Caco-2 (cell line): ENCODE measurements around the gene PDZD2. TPM values are rescaled to one million over a fixed set of nuclear protein-coding genes. Genes with fewer than 3 reads are reported as not detected.

Source experiments
- BruUV-seq: library from RNA; stranded (reverse); fragments of 400-500 nt; replicated peaks from 2 replicates; lab custom pipeline; 2021; lab: Mats Ljungman, UMichigan
- CTCF ChIA-PET: fragments of 300-600 bp; sonication (Branson Sonifier 250); formaldehyde crosslinking; loops from one replicate; lab custom pipeline; 2022; ENCODE audit warnings: antibody characterized with exemption; lab: Charles Lee
- POLR2A ChIA-PET: fragments of 300-600 bp; sonication (Branson Sonifier 250); formaldehyde crosslinking; loops from one replicate; lab custom pipeline; 2022; ENCODE audit warnings: antibody characterized with exemption; lab: Charles Lee
- DNase-seq, 2 experiments: peaks; one replicate each; pipeline versions ENCODE4 v3.0.0 to v3.0.0-alpha.2; 2020 to 2022
- H3K27me3 ChIP-seq: replicated peaks from 2 replicates; pipeline ENCODE4 v1.6.0; 2011; ENCODE audit warnings: low read length; ENCODE audit not compliant: control insufficient read depth, insufficient read depth
- H3K36me3 ChIP-seq: 2 replicates; pipeline ENCODE4 v1.5.1; 2011; ENCODE audit warnings: low read length; ENCODE audit not compliant: control insufficient read depth, insufficient read depth
- H3K4me1 ChIP-seq: fragments of 250-450 bp; sonication (Bioruptor Pico); 2 replicates; pipeline ENCODE4 v1.5.1; 2020; ENCODE audit warnings: mild to moderate bottlenecking
- H3K4me3 ChIP-seq: 2 replicates; pipeline ENCODE4 v1.5.1; 2011; ENCODE audit warnings: low read depth, mild to moderate bottlenecking, control low read depth, low read length
- H3K9me3 ChIP-seq: fragments of 250-450 bp; sonication (Bioruptor Pico); 2 replicates; pipeline ENCODE4 v1.5.1; 2020; ENCODE audit warnings: mild to moderate bottlenecking, moderate library complexity
- H3K27ac Mint-ChIP-seq: one replicate; pipeline ENCODE4 v1.8.0; 2022; ENCODE audit warnings: mixed read lengths; ENCODE audit not compliant: unreplicated experiment
- H3K27me3 Mint-ChIP-seq: one replicate; pipeline ENCODE4 v1.8.0; 2022; ENCODE audit warnings: mixed read lengths; ENCODE audit not compliant: insufficient read depth, unreplicated experiment
- H3K36me3 Mint-ChIP-seq: one replicate; pipeline ENCODE4 v1.8.0; 2022; ENCODE audit warnings: mild to moderate bottlenecking, mixed read lengths; ENCODE audit not compliant: insufficient read depth, unreplicated experiment
- H3K4me1 Mint-ChIP-seq: one replicate; pipeline ENCODE4 v1.8.0; 2022; ENCODE audit warnings: low read depth, mixed read lengths; ENCODE audit not compliant: unreplicated experiment
- H3K4me3 Mint-ChIP-seq: one replicate; pipeline ENCODE4 v1.8.0; 2022; ENCODE audit warnings: mild to moderate bottlenecking, moderate library complexity, mixed read lengths; ENCODE audit not compliant: unreplicated experiment
- H3K9me3 Mint-ChIP-seq: one replicate; pipeline ENCODE4 v1.8.0; 2022; ENCODE audit warnings: mixed read lengths; ENCODE audit not compliant: unreplicated experiment
- CTCF ChIP-seq, 2 experiments: fragments of 200-600 bp in 1 of 2; IDR thresholded peaks; 1 replicate in 1 of 2; 2 replicates in 1 of 2; pipeline versions ENCODE4 v1.5.1 to v1.8.0; 2011 to 2022; ENCODE audit warnings: antibody characterized with exemption in 1 of 2, control low read depth in 1 of 2, inconsistent platforms in 1 of 2, low read depth in 1 of 2, low read length in 1 of 2, mild to moderate bottlenecking in 1 of 2, moderate library complexity in 1 of 2; ENCODE audit not compliant: insufficient read depth in 1 of 2, severe bottlenecking in 1 of 2, unreplicated experiment in 1 of 2
- intact Hi-C: fragments of 100-400 bp; cut with micrococcal nuclease; formaldehyde crosslinking; loops from one replicate; pipeline ENCODE4 v1.10.0; 2022; ENCODE audit not compliant: unreplicated experiment
- total RNA-seq: library from RNA; stranded (reverse); gene quantifications from 2 replicates; pipeline ENCODE4 v1.2.3, GENCODE V29; 2022

Gene PDZD2
- total RNA-seq, 1 experiment from 2014 or later, result 0.16 TPM

GRCh38 chr5:31617867-31618266, 21.1 kb upstream of the PDZD2 start:
- Histone ChIP-seq H3K27me3 (no peaks in the 10 kb centered on the region), H3K4me3 (no peak overlapping the region), H3K36me3 (no peaks in the 10 kb centered on the region), H3K4me1 (no peaks in the 10 kb centered on the region), H3K9me3 (no peaks in the 10 kb centered on the region)
- intact Hi-C loops, result no loop called here
- Mint-ChIP-seq H3K4me1 (no peaks in the 10 kb centered on the region), H3K4me3 (no peak overlapping the region), H3K27ac (no peak overlapping the region), H3K9me3 (no peaks in the 10 kb centered on the region), H3K27me3 (peaks cover 2% of the 10 kb centered on the region), H3K36me3 (no peaks in the 10 kb centered on the region)
- no peak for DNase-seq
- CTCF ChIA-PET, result no interaction called here
- no TSS peak for BruUV-seq
- TF ChIP-seq CTCF (IDR thresholded peaks at IDR 0.05; ENCODE audit: insufficient read depth in 1 of 2, low read depth in 1 of 2, low read length in 1 of 2, severe bottlenecking in 1 of 2, unreplicated experiment in 1 of 2), result no peak
- POLR2A ChIA-PET, result no interaction called here

- no peak overlapping the region for H3K4me3 Mint-ChIP-seq
- no peaks in the 10 kb centered on the region for H3K36me3 Mint-ChIP-seq
- BruUV-seq, result no TSS peak
- Histone ChIP-seq H3K4me3 (no peak overlapping the region), H3K27me3 (no peaks in the 10 kb centered on the region), H3K4me1 (no peaks in the 10 kb centered on the region), H3K36me3 (no peaks in the 10 kb centered on the region), H3K9me3 (no peaks in the 10 kb centered on the region)
- no peaks in the 10 kb centered on the region for H3K4me1 Mint-ChIP-seq
- H3K27me3 Mint-ChIP-seq, result peaks cover 9% of the 10 kb centered on the region
- DNase-seq, result no peak
- H3K27ac Mint-ChIP-seq, result no peak overlapping the region
- H3K9me3 Mint-ChIP-seq, result no peaks in the 10 kb centered on the region
- TF ChIP-seq CTCF (IDR thresholded peaks at IDR 0.05; ENCODE audit: insufficient read depth in 1 of 2, low read depth in 1 of 2, low read length in 1 of 2, severe bottlenecking in 1 of 2, unreplicated experiment in 1 of 2), result no peak
- intact Hi-C loops, result no loop called here
- POLR2A ChIA-PET, result no interaction called here
- CTCF ChIA-PET, result no interaction called here
Observed at GRCh38 chr5:31620026-31620425, 18.9 kb upstream of the PDZD2 start.

- no peaks in the 10 kb centered on the region for H3K27me3 ChIP-seq
- Mint-ChIP-seq H3K4me3 (no peak overlapping the region), H3K27me3 (peaks cover 9% of the 10 kb centered on the region), H3K27ac (no peak overlapping the region), H3K9me3 (no peaks in the 10 kb centered on the region), H3K4me1 (no peaks in the 10 kb centered on the region), H3K36me3 (no peaks in the 10 kb centered on the region)
- intact Hi-C loops, result no loop called here
- ChIA-PET POLR2A (no interaction called here), CTCF (no interaction called here)
- no peak for TF ChIP-seq CTCF (IDR thresholded peaks at IDR 0.05; ENCODE audit: insufficient read depth in 1 of 2, low read depth in 1 of 2, low read length in 1 of 2, severe bottlenecking in 1 of 2, unreplicated experiment in 1 of 2)
- H3K4me3 ChIP-seq, result no peak overlapping the region
- no peaks in the 10 kb centered on the region for H3K4me1 ChIP-seq
- no peaks in the 10 kb centered on the region for H3K9me3 ChIP-seq
- DNase-seq, result no peak
- BruUV-seq, result no TSS peak
- H3K36me3 ChIP-seq, result no peaks in the 10 kb centered on the region
Observed at GRCh38 chr5:31623249-31623648, 15.7 kb upstream of the PDZD2 start.
